HG03521 (cell line): ENCODE measurements around the gene FGF5.
"Not testable (repeated sequence)": the region's sequence is repeated elsewhere in the genome, so short reads cannot be mapped to it uniquely, and the experiment has no call there.

ENCODE experiments used
- ATAC-seq: cut with Tn5 transposase; IDR thresholded peaks from one replicate; pipeline ENCODE4 v1.9.1; 2021; ENCODE audit warnings: mild to moderate bottlenecking, moderate library complexity; ENCODE audit not compliant: unreplicated experiment

Gene FGF5

DNA sequence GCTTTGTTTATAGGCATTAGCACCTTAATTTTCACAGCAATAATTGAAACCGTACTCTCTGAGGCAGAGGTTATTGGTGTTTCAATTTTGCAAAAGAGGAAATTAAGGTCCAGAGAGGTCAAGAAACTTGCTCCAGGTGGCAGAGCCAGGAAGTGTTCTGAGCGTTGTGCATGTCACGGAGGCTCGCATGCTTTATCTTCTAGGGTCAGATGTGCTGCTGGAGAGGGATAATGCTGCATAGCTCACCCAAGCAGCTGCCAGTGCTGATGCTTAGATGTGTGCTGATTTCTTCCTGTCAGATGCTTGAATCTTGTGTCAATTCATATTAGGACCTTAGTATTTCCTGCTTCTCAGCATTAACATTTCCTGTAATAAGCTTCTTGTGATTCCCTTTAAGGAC is 13.0 kb upstream of the FGF5 start:
- ATAC-seq: no peak

GRCh38 chr4:80254114-80254513 is 12.3 kb upstream of the FGF5 start:
- ATAC-seq: no peak

DNA sequence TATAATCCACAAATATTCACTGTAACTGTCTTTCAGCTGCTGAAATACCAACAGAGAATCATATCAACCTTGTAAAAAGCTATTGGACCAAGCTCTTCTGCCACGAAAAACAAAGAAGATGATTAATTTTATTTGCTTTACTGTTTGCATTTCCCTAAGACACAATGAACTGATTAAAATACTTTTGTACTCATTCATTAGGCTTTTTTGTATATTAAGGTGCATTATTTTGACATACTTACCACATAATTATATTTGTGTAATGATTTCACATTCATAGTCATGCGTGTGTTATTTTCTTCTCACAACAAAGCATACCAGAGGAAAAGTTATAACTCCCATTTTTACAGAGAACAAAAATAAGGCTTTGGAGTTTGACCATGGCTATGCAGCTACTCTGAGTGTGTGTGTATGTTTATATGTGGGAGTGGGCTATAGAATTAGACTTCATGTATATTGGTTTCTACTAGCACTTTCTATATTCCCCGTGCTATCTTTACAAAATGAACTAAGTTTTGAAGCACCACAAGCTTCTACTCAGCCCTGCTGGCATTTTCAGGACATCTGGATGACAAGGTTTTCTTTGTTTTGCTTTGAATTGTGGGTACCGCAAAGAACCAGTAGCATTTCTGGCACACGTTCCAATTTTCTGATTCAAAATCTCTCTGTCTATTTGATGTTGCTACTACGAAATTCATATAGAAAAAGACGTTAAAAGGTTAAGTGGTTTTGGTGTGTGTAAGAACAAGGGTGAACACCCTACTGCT is 11.0 kb upstream of the FGF5 start:
- no peak for ATAC-seq

- ATAC-seq: no peak
Observed at GRCh38 chr4:80257851-80258250, 8.6 kb upstream of the FGF5 start.

GRCh38 chr4:80259012-80259411 is 7.5 kb upstream of the FGF5 start:
- no peak for ATAC-seq

- ATAC-seq: no peak
Observed at GRCh38 chr4:80259817-80260216, 6.6 kb upstream of the FGF5 start.

GRCh38 chr4:80261989-80262600 is 4.4 kb upstream of the FGF5 start:
- ATAC-seq: no peak

DNA sequence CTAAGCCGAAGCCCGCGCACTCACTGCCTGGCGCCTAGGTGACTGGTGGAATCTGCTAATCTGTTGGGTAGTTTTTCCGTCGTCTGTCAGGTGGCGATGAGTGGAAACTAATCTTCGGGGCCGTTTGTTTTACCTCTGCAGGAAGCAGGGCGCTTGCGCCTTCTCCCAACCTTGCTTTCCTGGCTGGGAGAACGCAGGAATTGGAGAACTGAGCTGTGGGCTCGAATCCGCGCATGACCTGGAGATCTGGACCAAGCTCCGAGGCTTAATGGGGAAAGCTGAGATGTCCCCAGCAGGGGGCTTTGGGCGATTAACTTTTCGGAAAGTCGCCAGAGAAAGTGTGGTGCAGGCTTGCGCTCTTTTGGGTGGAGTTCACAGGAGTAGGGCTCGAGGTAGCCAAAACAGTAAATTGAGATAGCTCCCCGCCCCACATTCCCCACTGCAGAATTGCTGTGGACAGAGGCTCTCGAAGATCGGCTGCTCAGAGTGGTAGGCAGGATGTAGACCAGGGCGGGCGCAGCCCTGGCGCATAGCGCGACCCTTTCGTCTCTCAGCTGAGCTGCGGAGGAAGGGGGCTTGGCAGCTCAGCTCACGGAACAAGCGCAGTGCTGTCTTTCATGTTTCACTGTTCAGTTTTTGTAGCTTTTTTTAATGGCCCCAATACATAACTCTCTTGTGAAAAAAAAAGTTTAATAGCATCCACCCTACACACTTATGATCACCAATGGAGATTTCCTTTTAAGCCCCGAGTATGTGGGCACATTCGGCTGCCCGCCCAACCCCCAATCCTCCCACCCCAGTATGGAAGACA is 2.7 kb upstream of the FGF5 start:
- no peak for ATAC-seq

- ATAC-seq: no peak
Observed at GRCh38 chr4:80264352-80264647, 2.2 kb upstream of the FGF5 start.

DNA sequence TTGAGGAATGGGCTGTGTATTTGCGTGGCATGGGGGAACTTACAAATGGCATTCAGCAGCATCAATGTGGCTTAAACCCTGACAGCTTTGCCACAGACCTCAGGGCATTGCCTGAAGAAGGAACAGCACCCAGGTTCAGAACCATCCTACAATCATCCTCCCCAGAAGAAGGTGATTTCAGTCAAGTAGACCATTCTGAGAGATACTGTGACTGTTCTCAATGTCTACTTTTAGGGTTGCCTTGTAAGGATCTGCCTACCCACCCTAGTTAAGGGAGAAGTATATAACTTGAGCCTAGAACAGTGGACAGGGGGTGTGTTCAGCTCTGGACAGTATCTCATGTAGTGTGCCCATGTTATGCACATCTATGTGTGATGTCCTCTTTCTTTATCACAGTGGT is 1.6 kb upstream of the FGF5 start:
- ATAC-seq: no peak

- no peak for ATAC-seq
Observed at GRCh38 chr4:80265571-80266252, 752 bp upstream of the FGF5 start.

- ATAC-seq: no peak
Observed at GRCh38 chr4:80266902-80267380, 477 bp downstream of the FGF5 start.

DNA sequence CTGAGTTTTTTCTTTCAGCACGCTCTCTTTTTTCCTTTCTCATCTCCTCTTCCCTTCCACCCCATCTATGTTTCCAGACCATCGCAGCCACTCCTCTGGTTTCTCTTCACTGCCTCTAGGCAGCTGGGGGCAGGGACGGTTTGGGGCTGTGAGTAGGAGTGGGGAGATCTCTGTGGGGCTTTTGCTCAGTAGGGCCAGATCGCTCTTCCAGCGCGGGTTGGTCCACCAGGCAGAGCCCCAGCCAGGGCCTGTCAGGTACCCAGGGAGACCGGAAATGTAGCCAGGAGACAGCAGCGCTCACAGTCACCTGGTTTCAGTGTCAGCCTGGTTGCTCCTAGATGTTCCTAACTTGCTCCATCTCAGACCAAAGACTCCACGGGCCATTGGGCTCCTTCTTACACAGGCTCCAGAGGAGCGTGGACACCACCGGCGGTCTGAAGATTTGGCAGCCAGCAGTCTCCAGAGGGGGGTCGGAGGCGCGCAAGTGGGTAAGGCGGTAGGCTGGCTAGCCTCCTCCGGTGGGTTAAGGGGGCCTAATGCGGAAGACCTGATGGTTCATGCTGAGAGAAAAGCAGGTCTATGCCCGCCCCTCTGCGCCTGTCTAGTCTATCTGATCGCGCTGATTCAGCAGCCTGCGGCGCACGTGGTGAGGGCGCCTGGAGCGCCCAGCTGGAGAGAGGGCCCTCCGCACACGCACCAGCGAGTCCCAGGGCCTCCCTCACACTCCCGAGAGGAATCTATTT is 1.8 kb downstream of the FGF5 start:
- no peak for ATAC-seq

DNA sequence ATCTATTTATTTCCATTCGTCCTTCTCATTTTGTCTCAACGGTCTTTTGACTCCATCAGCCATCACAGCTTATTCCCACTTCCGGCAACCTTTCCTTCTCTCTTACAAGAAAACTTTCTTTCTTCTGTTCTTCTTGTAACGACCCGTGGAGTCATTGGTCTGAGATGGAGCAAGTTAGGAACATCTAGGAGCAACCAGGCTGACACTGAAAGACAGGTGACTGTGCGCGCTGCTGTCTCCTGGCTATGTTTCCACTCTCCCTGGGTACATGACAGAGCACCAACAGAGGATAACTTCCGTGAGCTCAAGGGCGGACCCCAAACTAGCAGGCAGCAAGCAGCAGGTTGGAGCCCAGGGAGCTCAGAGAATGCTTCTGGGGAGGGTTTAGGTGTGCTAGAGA is 2.5 kb downstream of the FGF5 start:
- ATAC-seq: no peak

- ATAC-seq: no peak
Observed at GRCh38 chr4:80270321-80270720, 3.9 kb downstream of the FGF5 start.

DNA sequence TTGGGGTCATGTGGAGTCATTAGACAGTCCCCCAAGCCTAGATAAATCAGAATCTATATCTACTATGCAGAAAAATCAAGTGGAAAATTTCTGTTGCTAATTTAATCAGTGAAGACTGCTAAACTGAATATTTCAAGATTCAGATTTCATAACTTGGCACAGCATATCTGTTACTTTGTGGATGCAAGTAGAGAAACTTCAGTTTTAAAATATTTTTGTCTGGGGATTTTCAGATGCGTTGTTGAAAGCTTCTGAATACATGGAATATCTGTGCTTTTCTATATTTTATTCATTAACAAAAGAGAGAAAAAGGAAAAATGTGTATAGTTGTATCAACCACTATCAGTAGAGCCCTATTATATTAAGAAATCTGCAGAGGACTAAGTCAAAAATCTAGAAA is 4.4 kb downstream of the FGF5 start:
- no peak for ATAC-seq

GRCh38 chr4:80271801-80272200 is 5.3 kb downstream of the FGF5 start:
- no peak for ATAC-seq

DNA sequence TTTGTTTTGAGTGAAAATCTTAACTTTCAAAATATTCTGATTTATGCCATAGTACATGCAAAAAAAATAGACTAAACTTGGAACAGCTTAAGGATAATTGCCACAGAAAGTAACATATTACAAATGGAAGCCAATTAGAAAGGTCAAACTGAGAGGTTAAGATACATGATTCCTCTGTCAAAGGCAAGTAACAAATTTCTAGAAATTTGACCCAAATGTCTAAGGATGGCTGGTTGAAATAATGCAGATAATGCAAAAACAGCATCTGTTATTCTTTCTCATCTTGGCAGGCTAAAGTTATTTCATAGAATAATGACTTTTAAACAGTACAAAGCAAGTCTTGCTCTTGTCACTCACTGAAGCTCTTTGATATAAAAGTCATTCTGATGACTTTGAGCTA is 10.5 kb downstream of the FGF5 start:
- ATAC-seq: no peak

GRCh38 chr4:80279751-80280150 is 13.3 kb downstream of the FGF5 start:
- ATAC-seq: no peak

DNA sequence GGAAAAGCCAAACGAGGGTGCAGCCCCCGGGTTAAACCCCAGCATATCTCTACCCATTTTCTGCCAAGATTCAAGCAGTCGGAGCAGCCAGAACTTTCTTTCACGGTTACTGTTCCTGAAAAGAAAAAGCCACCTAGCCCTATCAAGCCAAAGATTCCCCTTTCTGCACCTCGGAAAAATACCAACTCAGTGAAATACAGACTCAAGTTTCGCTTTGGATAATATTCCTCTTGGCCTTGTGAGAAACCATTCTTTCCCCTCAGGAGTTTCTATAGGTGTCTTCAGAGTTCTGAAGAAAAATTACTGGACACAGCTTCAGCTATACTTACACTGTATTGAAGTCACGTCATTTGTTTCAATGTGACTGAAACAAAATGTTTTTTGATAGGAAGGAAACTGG is 20.0 kb downstream of the FGF5 start:
- no peak for ATAC-seq

- not testable (repeated sequence) for ATAC-seq
Observed at GRCh38 chr4:80290665-80291064, 24.2 kb downstream of the FGF5 start.
